MM.1S (cell line): ENCODE measurements around the gene ITGA11.

Experiments used
- DNase-seq: peaks from one replicate; pipeline ENCODE4 v3.0.0-alpha.2; 2015
- H2AFZ ChIP-seq: fragments of 300-600 bp; sonication (generic); 2 replicates; pipeline ENCODE4 v1.6.0; 2016; ENCODE audit warnings: antibody characterized with exemption, low read length
- H3F3A ChIP-seq: fragments of 300-600 bp; sonication (generic); 2 replicates; pipeline ENCODE4 v1.6.1; 2016; ENCODE audit warnings: mild to moderate bottlenecking, antibody characterized with exemption, low read length, moderate library complexity, mixed read lengths; ENCODE audit not compliant: insufficient read depth
- H3K27ac ChIP-seq: fragments of 300-600 bp; sonication (generic); 2 replicates; pipeline ENCODE4 v1.5.1; 2016; ENCODE audit warnings: mild to moderate bottlenecking, low read length
- H3K27me3 ChIP-seq: fragments of 300-600 bp; sonication (generic); replicated peaks from 2 replicates; pipeline ENCODE4 v1.6.0; 2016; ENCODE audit warnings: low read length; ENCODE audit not compliant: insufficient read depth
- H3K36me3 ChIP-seq: fragments of 300-600 bp; sonication (generic); replicated peaks from 2 replicates; pipeline ENCODE4 v1.6.1; 2016; ENCODE audit warnings: mild to moderate bottlenecking, low read length, mixed read lengths; ENCODE audit not compliant: insufficient read depth
- H3K4me1 ChIP-seq: fragments of 300-600 bp; sonication (generic); 2 replicates; pipeline ENCODE4 v1.6.1; 2016; ENCODE audit warnings: low read length, mixed read lengths
- H3K4me2 ChIP-seq: fragments of 300-600 bp; sonication (generic); 2 replicates; pipeline ENCODE4 v1.6.0; 2016; ENCODE audit warnings: low read depth, low read length
- H3K4me3 ChIP-seq: fragments of 300-600 bp; sonication (generic); 2 replicates; pipeline ENCODE4 v1.5.1; 2016; ENCODE audit warnings: low read length, mixed read lengths
- H3K79me2 ChIP-seq: fragments of 300-600 bp; sonication (generic); 2 replicates; pipeline ENCODE4 v1.6.1; 2016; ENCODE audit warnings: mixed run types, low read length, mixed read lengths
- H3K9ac ChIP-seq: fragments of 300-600 bp; sonication (generic); 2 replicates; pipeline ENCODE4 v1.6.1; 2016; ENCODE audit warnings: low read length, mixed read lengths
- H3K9me2 ChIP-seq: fragments of 300-600 bp; sonication (generic); replicated peaks from 2 replicates; pipeline ENCODE4 v1.6.1; 2016; ENCODE audit warnings: mild to moderate bottlenecking, low read length, mixed read lengths; ENCODE audit not compliant: insufficient read depth
- H3K9me3 ChIP-seq: fragments of 300-600 bp; sonication (generic); replicated peaks from 2 replicates; pipeline ENCODE4 v1.6.1; 2016; ENCODE audit warnings: mild to moderate bottlenecking, low read length, mixed read lengths; ENCODE audit not compliant: insufficient read depth
- H4K20me1 ChIP-seq: fragments of 300-600 bp; sonication (generic); 2 replicates; pipeline ENCODE4 v1.6.1; 2016; ENCODE audit warnings: mild to moderate bottlenecking, low read length, moderate library complexity, mixed read lengths; ENCODE audit not compliant: insufficient read depth
- CTCF ChIP-seq: fragments of 300-600 bp; sonication (generic); IDR thresholded peaks from 2 replicates; pipeline ENCODE4 v1.5.1; 2016; ENCODE audit warnings: antibody characterized with exemption, low read length, mixed read lengths
- EZH2 ChIP-seq: fragments of 300-600 bp; sonication (generic); optimal IDR thresholded peaks from 2 replicates; pipeline ENCODE3; 2017; ENCODE audit warnings: low read depth, mild to moderate bottlenecking, antibody characterized with exemption, low read length, mixed read lengths
- EZH2phosphoT487 ChIP-seq: fragments of 300-600 bp; sonication (generic); IDR thresholded peaks from 2 replicates; pipeline ENCODE4 v1.6.1; 2018; ENCODE audit warnings: antibody characterized with exemption, low read length

Gene ITGA11

GRCh38 chr15:68441045-68441743 is 9.2 kb upstream of the ITGA11 start:
- Histone ChIP-seq H3K4me1 (no peaks in the 10 kb centered on the region), H4K20me1 (no peaks in the 10 kb centered on the region), H3K27ac (no peak overlapping the region), H3K9ac (no peak overlapping the region), H3K9me2 (no peaks in the 10 kb centered on the region), H2AFZ (no peak overlapping the region), H3K27me3 (no peaks in the 10 kb centered on the region), H3K4me2 (no peak overlapping the region), H3K4me3 (no peak overlapping the region), H3F3A (no peaks in the 10 kb centered on the region), H3K79me2 (no peaks in the 10 kb centered on the region), H3K9me3 (no peaks in the 10 kb centered on the region), H3K36me3 (no peaks in the 10 kb centered on the region)
- DNase-seq, result no peak
- TF ChIP-seq CTCF, result no peak
- TF ChIP-seq EZH2phosphoT487, result no peak

- Histone ChIP-seq H3F3A (no peaks in the 10 kb centered on the region), H2AFZ (no peak overlapping the region), H3K4me1 (no peaks in the 10 kb centered on the region), H3K9me3 (no peaks in the 10 kb centered on the region), H3K36me3 (no peaks in the 10 kb centered on the region), H3K4me2 (no peak overlapping the region), H3K27ac (no peak overlapping the region), H3K4me3 (no peak overlapping the region), H3K9ac (no peak overlapping the region), H3K27me3 (no peaks in the 10 kb centered on the region), H3K9me2 (no peaks in the 10 kb centered on the region), H4K20me1 (no peaks in the 10 kb centered on the region), H3K79me2 (no peaks in the 10 kb centered on the region)
- TF ChIP-seq CTCF, result no peak
- no peak for TF ChIP-seq EZH2phosphoT487
- TF ChIP-seq EZH2, result no peak
- no peak for DNase-seq
Measured at GRCh38 chr15:68440136-68440535, 8.2 kb upstream of the ITGA11 start.

GRCh38 chr15:68439506-68439905 is 7.5 kb upstream of the ITGA11 start:
- Histone ChIP-seq H3K9me2 (no peaks in the 10 kb centered on the region), H2AFZ (no peak overlapping the region), H3K79me2 (no peaks in the 10 kb centered on the region), H4K20me1 (no peaks in the 10 kb centered on the region), H3K36me3 (no peaks in the 10 kb centered on the region), H3F3A (no peaks in the 10 kb centered on the region), H3K9me3 (no peaks in the 10 kb centered on the region), H3K9ac (no peak overlapping the region), H3K4me3 (no peak overlapping the region), H3K27ac (no peak overlapping the region), H3K4me2 (no peak overlapping the region), H3K4me1 (no peaks in the 10 kb centered on the region), H3K27me3 (no peaks in the 10 kb centered on the region)
- DNase-seq, result no peak
- no peak for TF ChIP-seq CTCF
- TF ChIP-seq EZH2phosphoT487, result no peak
- no peak for TF ChIP-seq EZH2
